GM18867 (cell line): Measurements from ENCODE around the gene MRC2.
"Not testable (repeated sequence)": the region's sequence is repeated elsewhere in the genome, so short reads cannot be mapped to it uniquely, and the experiment has no call there.

ENCODE experiments used
- ATAC-seq: cut with Tn5 transposase; IDR thresholded peaks from one replicate; pipeline ENCODE4 v1.9.1; 2021; ENCODE audit warnings: mild to moderate bottlenecking, moderate library complexity; ENCODE audit not compliant: unreplicated experiment

MRC2 gene

DNA sequence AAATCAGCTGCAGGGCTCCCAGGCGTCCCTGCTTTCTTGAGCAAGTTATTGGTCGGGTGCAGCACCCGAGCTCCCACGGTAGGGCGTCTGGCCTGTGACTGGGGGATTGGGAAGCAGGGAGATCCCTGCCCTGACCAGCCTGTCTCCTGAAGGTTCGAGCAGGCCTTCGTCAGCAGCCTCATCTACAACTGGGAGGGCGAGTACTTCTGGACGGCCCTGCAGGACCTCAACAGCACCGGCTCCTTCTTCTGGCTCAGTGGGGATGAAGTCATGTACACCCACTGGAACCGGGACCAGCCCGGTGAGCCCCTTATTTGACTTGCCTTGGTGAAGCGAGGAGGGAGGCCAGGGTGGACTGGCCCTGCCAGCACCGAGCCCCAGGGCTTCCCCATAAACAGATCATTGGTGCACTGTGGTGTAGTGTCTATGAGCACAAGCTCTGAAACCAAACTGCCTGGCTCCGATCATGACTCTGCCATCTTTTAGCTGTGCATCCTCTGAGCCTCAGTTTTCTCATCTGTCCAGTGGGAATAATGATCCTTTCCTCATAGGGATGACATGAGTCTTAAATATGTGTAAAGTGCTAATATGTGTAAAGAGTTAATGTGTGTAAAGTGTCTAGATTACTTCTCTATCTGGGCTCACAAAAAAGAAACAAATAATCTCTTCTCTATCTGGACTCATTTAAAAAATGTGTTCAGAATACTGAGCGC lies 48.9 kb downstream of the MRC2 start:
- no peak for ATAC-seq

DNA sequence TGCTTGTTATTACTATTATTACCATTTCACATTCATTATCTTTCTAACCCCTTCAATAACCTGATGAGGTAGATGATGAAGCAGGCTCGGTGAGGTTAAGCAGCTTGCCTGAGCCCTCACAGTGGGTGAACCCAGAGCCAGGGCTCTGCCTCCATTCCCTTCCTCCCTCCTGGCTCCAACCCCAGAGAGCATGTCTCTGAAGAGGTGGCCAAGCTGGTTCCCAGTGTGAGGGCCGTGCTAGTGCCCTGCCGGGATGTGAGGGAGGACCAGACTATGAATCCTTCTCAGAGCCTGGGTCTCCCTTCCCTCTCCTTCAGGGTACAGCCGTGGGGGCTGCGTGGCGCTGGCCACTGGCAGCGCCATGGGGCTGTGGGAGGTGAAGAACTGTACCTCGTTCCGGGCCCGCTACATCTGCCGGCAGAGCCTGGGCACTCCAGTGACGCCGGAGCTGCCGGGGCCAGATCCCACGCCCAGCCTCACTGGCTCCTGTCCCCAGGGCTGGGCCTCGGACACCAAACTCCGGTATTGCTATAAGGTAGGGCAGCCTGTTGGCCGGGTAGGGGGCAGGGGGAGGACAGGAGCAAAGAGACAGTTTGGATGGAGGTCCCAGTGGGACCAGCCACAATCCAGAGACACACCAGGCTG lies 49.6 kb downstream of the MRC2 start:
- ATAC-seq = no peak

DNA sequence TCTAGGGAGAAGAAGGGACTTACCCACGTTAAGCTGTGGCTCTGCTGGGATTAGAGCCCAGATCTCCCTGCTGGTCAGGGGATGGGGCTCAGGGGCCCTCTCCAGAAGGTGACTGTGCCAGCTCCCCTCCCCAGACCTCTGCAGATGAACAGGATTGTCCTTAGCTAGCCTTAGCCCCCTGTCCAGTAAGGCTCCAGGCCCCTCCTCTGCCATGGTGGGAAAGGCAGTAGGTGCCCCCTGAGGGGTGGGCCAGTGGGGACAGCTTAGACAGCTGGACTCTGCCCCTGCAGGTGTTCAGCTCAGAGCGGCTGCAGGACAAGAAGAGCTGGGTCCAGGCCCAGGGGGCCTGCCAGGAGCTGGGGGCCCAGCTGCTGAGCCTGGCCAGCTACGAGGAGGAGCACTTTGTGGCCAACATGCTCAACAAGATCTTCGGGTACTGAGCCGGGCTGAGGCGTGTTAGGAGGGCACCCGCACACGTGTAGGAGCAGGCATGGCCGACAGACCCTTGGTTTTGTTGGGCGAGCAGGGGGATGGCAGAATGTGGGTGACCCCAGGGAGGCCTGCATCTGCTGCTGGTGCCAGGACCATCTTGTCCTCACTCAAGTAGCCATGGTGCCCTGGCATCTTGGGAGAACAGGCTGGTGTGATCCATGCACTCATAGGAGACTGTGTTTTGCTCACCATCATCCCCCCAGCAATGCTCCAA lies 50.9 kb downstream of the MRC2 start:
- ATAC-seq = no peak

DNA sequence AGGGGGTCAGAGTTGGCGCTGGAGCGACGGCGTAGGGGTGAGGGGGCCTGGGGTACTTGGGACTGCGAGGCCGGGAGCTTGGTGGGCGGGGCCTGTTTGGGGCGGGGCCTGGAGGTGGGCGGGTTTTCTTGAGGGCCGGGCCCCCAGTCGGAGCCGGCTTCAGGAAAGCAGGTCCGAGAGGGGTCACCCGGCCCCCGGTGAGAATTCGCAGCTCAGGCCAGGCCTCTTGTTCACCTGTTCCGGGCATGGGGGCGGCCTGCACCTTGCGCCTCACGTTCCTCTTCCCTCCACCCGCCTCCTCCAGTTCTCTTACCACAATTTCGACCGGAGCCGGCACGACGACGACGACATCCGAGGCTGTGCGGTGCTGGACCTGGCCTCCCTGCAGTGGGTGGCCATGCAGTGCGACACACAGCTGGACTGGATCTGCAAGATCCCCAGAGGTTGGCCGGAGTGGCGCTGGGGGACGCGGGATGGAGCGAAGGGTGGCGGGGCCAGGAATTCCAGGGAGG lies 52.5 kb downstream of the MRC2 start:
- no peak for ATAC-seq

DNA sequence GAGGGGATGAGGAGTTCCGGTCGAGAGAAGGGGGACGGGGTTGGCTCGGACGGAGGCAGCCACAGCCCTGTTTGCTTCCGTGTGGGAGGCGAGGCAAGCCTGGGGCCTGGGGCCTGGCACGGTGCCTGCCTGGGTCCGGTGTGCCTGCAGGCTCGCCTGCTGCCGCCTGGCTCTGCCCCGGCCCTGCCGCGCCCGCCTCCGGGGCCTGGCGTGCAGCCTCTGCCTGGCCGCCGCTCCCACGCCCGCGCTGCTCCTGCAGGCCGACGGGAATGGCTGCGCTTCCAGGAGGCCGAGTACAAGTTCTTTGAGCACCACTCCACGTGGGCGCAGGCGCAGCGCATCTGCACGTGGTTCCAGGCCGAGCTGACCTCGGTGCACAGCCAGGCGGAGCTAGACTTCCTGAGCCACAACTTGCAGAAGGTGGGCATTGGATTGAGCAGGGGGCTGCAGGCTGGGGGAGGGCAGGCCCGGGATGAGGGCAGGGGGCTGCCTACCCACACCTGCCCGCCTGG lies 53.1 kb downstream of the MRC2 start:
- no peak for ATAC-seq

DNA sequence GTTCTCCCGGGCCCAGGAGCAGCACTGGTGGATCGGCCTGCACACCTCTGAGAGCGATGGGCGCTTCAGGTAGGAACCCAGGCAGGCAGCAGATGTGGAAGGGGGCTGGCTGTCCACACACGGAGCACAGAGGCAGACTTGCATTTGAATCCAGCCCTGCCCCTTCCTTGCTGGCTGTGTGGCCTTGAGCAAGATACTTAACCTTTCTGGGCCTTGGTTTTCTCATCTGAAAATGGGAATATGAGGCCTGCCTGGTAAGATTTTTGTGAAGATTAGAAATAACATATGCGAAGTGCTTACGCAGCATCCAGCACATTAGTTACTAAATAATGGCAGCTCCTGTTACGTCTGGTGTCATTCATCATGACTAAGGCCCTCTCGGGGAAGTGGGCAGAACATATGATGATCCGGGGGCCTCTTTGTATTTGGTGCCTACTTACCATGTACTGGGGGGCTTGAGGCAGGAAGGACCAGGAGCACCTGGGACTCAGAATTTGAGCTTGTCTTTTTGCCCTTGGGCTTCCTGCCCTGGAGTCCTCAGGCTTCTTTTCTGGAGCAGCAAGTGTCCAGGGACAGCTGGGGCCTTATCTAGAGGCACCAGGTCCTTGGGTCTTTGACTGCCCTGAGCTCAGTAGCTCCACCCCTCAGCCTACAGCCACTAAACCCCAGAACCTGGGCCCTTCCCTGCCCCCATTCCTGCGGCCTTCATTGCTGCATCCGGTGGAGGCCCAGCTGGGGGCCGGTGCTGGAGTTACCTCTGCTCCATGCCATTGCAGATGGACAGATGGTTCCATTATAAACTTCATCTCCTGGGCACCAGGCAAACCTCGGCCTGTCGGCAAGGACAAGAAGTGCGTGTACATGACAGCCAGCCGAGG lies 53.8 kb downstream of the MRC2 start:
- no peak for ATAC-seq

DNA sequence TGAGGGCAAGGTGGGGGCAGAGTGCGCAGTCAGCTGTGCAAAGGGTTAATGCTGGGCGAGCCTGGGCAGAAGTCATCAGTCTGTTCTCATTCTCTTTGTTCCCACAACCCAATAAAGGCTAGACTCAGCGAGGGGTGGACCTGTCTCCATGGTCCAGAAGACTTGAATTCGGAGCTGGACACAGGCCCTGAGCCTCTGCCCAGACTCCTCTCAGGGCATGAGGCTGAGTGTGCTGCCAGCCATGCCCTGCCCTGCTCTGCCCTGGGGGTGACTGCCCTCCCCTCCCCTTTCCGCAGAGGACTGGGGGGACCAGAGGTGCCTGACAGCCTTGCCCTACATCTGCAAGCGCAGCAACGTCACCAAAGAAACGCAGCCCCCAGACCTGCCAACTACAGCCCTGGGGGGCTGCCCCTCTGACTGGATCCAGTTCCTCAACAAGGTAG lies 54.5 kb downstream of the MRC2 start:
- no peak for ATAC-seq

DNA sequence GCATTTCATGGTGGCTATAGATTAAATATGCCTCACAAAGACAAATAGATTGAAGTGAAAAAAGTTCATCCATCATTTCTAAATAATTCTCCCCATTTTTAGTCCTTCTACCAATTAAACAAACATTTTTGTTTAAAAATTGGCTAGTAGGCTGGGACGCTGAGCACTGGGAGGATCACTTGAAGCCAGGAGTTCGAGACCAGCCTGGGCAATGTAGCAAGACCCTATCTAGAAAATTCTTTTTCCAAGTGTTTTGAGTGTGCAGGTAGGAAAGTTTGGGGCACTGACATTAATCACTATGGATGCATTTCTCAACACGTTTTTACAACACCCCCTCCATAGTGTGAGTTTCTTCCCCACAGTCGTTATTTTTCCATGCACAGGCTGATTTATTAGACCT lies 56.7 kb downstream of the MRC2 start:
- ATAC-seq = no peak

DNA sequence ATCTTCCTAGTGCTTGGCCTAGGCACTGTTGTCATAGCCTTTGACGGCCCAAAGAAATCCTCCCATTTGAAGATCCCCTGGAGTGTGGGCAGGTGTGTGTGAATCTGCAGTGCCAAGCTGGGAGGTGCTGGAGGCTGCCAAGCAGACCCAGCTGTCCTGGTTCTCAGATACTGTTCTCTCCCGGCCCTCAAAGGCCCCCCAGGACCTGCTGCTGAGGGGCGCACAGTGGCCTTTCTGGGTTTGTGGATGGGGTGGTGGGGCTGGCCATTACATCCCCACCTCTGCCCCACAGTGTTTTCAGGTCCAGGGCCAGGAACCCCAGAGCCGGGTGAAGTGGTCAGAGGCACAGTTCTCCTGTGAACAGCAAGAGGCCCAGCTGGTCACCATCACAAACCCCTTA lies 60.5 kb downstream of the MRC2 start:
- no peak for ATAC-seq

DNA sequence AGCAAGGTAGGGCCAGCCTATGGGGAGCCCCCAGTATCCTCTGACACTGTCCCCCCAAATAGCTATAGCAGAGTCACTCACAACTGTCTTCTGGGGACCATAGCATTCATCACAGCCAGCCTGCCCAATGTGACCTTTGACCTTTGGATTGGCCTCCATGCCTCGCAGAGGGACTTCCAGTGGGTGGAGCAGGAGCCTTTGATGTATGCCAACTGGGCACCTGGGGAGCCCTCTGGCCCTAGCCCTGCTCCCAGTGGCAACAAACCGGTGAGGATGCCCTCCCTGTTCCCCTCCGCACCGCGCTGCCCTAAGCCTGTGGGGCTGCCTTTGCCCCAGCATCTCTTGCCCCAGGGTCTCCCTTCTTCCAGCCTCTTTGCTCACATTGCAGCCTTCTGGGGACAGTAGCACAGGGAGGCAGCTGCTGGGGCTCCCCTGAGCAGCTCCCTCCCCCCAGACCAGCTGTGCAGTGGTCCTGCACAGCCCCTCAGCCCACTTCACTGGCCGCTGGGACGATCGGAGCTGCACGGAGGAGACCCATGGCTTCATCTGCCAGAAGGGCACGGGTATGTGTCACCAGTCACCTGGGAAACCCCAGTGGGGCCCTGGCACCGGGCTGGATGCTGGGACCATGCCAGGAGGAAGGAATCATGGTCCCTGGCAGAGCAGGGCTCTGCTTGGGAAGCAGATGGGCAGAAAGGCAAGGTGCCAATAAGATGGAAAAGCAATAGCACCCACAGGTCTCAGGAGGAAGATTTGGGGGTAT lies 61.1 kb downstream of the MRC2 start:
- no peak for ATAC-seq

DNA sequence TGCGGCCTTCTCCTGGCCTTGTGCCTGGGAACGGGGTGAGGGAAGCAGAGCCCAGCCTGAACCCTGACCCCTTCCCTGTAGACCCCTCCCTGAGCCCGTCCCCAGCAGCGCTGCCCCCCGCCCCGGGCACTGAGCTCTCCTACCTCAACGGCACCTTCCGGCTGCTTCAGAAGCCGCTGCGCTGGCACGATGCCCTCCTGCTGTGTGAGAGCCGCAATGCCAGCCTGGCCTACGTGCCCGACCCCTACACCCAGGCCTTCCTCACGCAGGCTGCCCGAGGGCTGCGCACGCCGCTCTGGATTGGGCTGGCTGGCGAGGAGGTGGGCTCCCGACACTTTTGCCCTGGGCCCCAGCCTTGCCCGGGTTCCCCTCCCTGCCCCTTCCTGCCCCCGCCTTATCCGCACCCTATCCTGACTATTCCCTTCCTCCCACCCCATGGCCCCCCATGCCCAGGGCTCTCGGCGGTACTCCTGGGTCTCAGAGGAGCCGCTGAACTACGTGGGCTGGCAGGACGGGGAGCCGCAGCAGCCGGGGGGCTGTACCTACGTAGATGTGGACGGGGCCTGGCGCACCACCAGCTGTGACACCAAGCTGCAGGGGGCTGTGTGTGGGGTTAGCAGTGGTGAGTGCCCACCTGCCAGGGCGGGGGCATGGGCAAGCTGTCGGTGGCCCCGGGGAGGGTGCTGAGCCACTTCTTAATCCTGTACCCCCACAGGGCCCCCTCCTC lies 62.1 kb downstream of the MRC2 start:
- no peak for ATAC-seq

DNA sequence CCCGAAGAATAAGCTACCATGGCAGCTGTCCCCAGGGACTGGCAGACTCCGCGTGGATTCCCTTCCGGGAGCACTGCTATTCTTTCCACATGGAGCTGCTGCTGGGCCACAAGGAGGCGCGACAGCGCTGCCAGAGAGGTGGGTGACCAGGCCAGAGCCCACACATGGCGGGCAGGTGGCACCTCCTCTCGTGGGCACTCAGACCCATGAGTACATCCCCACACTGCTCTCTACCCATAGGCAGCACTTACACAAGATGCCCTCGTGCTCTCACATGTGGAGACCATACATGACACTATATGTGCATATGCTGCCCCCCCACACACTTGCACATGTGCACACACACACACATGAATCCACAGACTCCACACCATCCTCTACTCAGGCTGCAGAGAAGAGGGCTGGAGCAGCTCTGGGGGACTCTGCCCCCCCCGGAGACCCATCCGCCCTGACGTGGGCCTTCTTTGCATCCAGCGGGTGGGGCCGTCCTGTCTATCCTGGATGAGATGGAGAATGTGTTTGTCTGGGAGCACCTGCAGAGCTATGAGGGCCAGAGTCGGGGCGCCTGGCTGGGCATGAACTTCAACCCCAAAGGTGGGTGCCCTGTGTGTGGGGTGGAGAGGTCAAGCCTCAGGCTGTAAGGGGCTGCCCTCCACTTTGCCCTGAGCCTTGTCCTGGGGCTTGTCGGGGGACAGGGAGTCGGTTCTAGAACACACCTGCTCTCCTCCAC lies 62.9 kb downstream of the MRC2 start:
- no peak for ATAC-seq

DNA sequence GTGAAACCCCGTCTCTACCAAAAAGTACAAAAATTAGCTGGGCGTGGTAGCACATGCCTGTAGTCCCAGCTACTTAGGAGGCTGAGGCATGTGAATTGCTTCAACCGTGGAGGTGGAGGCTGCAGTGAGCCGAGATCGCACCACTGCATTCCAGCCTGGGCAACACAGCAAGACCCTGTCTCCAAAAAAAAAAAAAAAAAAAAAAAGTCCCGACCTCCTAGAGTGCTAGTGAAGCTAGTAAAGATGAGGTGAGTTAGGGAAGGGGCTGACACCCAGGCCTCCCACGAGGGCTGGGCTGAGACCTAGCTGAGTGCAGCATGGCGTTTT lies 64.1 kb downstream of the MRC2 start:
- ATAC-seq = not testable (repeated sequence)

DNA sequence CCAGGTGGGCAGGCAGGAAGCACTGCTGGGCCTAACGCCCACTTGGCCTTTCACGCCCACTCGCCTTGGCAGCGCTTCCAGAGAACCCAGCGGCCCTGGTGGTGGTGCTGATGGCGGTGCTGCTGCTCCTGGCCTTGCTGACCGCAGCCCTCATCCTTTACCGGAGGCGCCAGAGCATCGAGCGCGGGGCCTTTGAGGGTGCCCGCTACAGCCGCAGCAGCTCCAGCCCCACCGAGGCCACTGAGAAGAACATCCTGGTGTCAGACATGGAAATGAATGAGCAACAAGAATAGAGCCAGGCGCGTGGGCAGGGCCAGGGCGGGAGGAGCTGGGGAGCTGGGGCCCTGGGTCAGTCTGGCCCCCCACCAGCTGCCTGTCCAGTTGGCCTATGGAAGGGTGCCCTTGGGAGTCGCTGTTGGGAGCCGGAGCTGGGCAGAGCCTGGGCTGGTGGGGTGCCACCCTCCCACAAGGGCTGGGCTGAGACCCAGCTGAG lies 64.7 kb downstream of the MRC2 start:
- no peak for ATAC-seq

DNA sequence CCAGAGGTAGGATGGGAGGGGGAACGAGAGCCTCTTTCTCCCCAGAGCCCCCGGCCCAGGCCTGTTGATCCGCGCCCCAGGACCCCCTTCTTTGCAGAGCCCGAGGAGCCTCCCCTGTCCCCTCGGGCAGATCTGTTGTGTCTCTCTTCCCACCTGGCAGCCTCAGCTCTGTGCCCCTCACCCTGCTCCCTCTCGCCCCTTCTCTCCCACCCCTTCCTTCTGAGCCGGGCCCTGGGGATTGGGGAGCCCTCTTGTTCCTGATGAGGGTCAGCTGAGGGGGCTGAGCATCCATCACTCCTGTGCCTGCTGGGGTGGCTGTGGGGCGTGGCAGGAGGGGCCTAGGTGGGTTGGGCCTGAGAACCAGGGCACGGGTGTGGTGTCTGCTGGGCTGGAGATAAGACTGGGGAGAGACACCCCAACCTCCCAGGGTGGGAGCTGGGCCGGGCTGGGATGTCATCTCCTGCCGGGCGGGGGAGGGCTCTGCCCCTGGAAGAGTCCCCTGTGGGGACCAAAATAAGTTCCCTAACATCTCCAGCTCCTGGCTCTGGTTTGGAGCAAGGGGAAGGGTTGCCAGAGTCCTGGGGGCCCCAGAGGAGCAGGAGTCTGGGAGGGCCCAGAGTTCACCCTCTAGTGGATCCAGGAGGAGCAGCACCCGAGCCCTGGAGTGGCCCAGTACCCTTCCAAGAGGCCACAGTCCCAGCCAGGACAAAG lies 65.4 kb downstream of the MRC2 start:
- no peak for ATAC-seq

DNA sequence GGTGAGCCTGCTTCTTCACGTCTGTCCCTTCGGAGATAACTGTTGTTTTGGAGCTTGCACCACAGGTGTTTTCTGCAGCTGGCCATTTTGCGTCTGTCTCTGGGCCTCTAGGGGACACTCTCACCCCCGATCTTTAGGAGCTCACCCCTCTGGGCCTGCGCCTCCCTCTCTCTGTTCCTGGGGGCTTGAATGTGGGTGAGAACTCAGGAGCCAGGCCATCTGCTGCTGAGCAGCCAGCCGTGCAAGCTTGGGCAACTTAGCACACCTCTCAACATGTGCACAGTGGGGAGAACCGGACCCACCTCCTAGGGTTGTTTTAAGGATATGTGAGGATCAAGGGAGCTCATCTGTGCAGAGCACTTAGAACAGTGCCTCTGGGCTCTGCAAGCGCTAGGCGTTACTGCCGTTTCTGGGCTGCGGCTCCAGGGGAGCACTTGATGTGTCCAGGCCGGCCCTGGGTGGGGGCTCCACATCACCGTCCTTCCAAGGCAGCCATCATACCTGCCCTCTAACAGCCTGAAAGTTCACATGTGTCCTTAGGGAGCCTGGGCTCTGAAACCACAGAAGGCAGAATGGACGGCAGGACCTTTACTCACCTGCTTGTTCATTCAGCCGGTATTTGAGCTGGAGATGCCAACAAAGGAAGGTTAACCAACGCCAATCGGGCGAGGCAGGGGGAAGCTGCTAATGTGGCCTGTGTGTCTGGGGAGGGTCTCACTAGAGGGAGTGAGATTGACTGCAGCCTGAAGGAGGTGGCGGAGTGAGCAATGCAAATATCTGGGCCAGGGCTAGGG lies 66.3 kb downstream of the MRC2 start:
- no peak for ATAC-seq

DNA sequence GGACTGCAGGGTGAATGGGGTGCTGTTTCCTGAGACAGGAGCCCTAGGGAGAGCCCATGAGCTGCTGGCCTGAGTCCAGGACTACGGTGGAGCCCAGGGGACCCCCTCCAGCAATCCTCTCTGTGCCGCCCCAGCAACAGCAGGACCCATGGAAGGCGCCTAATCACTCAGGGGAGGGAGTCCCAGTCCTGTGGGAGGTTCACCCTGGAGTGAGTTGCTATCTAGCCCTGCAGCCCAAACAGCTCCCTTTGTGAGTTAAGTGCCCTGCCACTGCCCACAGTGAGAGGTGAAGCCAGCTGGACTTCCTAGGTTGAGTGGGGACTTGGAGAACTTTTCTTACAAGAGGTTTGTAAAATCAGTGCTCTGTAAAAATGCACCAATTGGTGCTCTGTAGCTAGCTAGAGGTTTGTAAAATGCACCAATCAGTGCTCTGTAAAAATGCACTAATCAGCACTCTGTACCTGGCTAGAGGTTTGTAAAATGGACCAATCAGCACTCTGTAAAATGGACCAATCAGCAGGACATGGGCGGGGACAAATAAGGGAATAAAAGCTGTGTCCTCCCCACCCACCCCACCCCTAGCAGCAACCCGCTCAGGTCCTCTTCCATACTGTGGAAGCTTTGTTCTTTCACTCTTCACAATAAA lies 67.7 kb downstream of the MRC2 start:
- not testable (repeated sequence) for ATAC-seq
